H9 (cell line): Measurements from ENCODE around the gene SLX4IP. TPM values are rescaled to one million over a fixed set of nuclear protein-coding genes. Genes with fewer than 3 reads are reported as not detected.
A peak's percentile ranks its signal among the peaks of the same experiment; 100 is the strongest.

Experiments
- DNase-seq: peaks from one replicate; pipeline ENCODE4 v3.0.0-alpha.2; 2017
- H2AFZ ChIP-seq: one replicate; pipeline ENCODE4 v1.6.1; 2013; ENCODE audit warnings: mild to moderate bottlenecking, low read length, control low read depth, moderate library complexity
- H2AK5ac ChIP-seq: 2 replicates; pipeline ENCODE4 v1.6.1; 2013; ENCODE audit warnings: low read length, control low read depth, mixed read lengths; ENCODE audit not compliant: insufficient read length
- H2BK120ac ChIP-seq: one replicate; pipeline ENCODE4 v1.6.1; 2013; ENCODE audit warnings: low read depth, mild to moderate bottlenecking, low read length, control low read depth, inconsistent platforms; ENCODE audit not compliant: poor library complexity, severe bottlenecking
- H2BK12ac ChIP-seq: 2 replicates; pipeline ENCODE4 v1.6.1; 2013; ENCODE audit warnings: low read length, control low read depth, mixed read lengths, low read depth; ENCODE audit not compliant: insufficient read length
- H2BK15ac ChIP-seq: 2 replicates; pipeline ENCODE4 v1.6.1; 2013; ENCODE audit warnings: low read depth, low read length, control low read depth
- H2BK20ac ChIP-seq: one replicate; pipeline ENCODE4 v1.6.1; 2013; ENCODE audit warnings: low read depth, mild to moderate bottlenecking, low read length, control low read depth, inconsistent platforms; ENCODE audit not compliant: poor library complexity, severe bottlenecking
- H2BK5ac ChIP-seq: 2 replicates; pipeline ENCODE4 v1.6.1; 2013; ENCODE audit warnings: low read length, control low read depth, mixed read lengths; ENCODE audit not compliant: insufficient read length
- H3K14ac ChIP-seq: 2 replicates; pipeline ENCODE4 v1.6.1; 2013; ENCODE audit warnings: low read length, control low read depth; ENCODE audit not compliant: insufficient read depth
- H3K18ac ChIP-seq: 2 replicates; pipeline ENCODE4 v1.6.1; 2013; ENCODE audit warnings: low read depth, mild to moderate bottlenecking, mixed read lengths, low read length, control low read depth; ENCODE audit not compliant: insufficient read length
- H3K23ac ChIP-seq: 2 replicates; pipeline ENCODE4 v1.6.1; 2013; ENCODE audit warnings: low read length, control low read depth, mixed read lengths, low read depth; ENCODE audit not compliant: insufficient read length
- H3K23me2 ChIP-seq: 2 replicates; pipeline ENCODE4 v1.6.1; 2013; ENCODE audit warnings: low read depth, mild to moderate bottlenecking, mixed read lengths, low read length, control low read depth; ENCODE audit not compliant: insufficient read length, poor library complexity, severe bottlenecking
- H3K27ac ChIP-seq: 2 replicates; pipeline ENCODE4 v1.5.1; 2013; ENCODE audit warnings: low read length, control low read depth, mixed read lengths, low read depth; ENCODE audit not compliant: insufficient read length
- H3K27me3 ChIP-seq: 2 replicates; pipeline ENCODE4 v1.6.1; 2013; ENCODE audit warnings: low read length, control low read depth, inconsistent platforms; ENCODE audit not compliant: insufficient read depth
- H3K4ac ChIP-seq: 2 replicates; pipeline ENCODE4 v1.6.1; 2013; ENCODE audit warnings: low read depth, mild to moderate bottlenecking, control low read depth, inconsistent platforms, low read length, moderate library complexity
- H3K4me1 ChIP-seq: 2 replicates; pipeline ENCODE4 v1.6.1; 2013; ENCODE audit warnings: low read length, control low read depth, inconsistent platforms; ENCODE audit not compliant: insufficient read depth
- H3K4me2 ChIP-seq: 2 replicates; pipeline ENCODE4 v1.6.1; 2013; ENCODE audit warnings: low read length, control low read depth, mixed read lengths; ENCODE audit not compliant: insufficient read length, insufficient read depth
- H3K56ac ChIP-seq: 2 replicates; pipeline ENCODE4 v1.6.1; 2013; ENCODE audit warnings: low read depth, mild to moderate bottlenecking, mixed read lengths, low read length, control low read depth; ENCODE audit not compliant: insufficient read length
- H3K79me1 ChIP-seq: 2 replicates; pipeline ENCODE4 v1.6.1; 2013; ENCODE audit warnings: low read depth, mild to moderate bottlenecking, moderate library complexity, low read length, control low read depth, inconsistent platforms; ENCODE audit not compliant: insufficient read depth, poor library complexity, severe bottlenecking
- H3K79me2 ChIP-seq: 2 replicates; pipeline ENCODE4 v1.6.1; 2013; ENCODE audit warnings: low read length, control low read depth, inconsistent platforms; ENCODE audit not compliant: insufficient read depth
- H3K9ac ChIP-seq: 2 replicates; pipeline ENCODE4 v1.6.1; 2013; ENCODE audit warnings: low read length, control low read depth, mixed read lengths; ENCODE audit not compliant: insufficient read length; ENCODE audit errors: extremely low read depth
- H3K9me3 ChIP-seq: one replicate; pipeline ENCODE4 v1.6.1; 2013; ENCODE audit warnings: low read depth, low read length, inconsistent platforms; ENCODE audit not compliant: control insufficient read depth
- H3T11ph ChIP-seq: one replicate; pipeline ENCODE4 v1.6.1; 2013; ENCODE audit warnings: mild to moderate bottlenecking, low read length, control low read depth, inconsistent platforms
- H4K20me1 ChIP-seq: one replicate; pipeline ENCODE4 v1.6.1; 2013; ENCODE audit not compliant: control insufficient read depth, insufficient read length, insufficient read depth
- H4K5ac ChIP-seq: 2 replicates; pipeline ENCODE4 v1.6.1; 2013; ENCODE audit warnings: low read depth, mild to moderate bottlenecking, mixed read lengths, low read length, control low read depth; ENCODE audit not compliant: insufficient read length
- H4K8ac ChIP-seq: replicated peaks from 2 replicates; pipeline ENCODE4 v1.6.1; 2013; ENCODE audit warnings: low read length, control low read depth, mixed read lengths, low read depth; ENCODE audit not compliant: insufficient read length
- H4K91ac ChIP-seq: 2 replicates; pipeline ENCODE4 v1.6.1; 2013; ENCODE audit warnings: low read depth, mild to moderate bottlenecking, moderate library complexity, mixed read lengths, low read length, control low read depth; ENCODE audit not compliant: insufficient read length
- H3K27ac Mint-ChIP-seq, 3 experiments: 2 replicates in 2 of 3; 3 replicates in 1 of 3; pipeline ENCODE4 v1.8.0; 2020 to 2021; ENCODE audit warnings: mixed read lengths in 3 of 3, mild to moderate bottlenecking in 1 of 3, moderate library complexity in 1 of 3
- H3K27me3 Mint-ChIP-seq: 2 replicates; pipeline ENCODE4 v1.8.0; 2021; ENCODE audit warnings: low read depth, mild to moderate bottlenecking, moderate library complexity, mixed read lengths
- H3K36me3 Mint-ChIP-seq, 3 experiments: 2 replicates in 2 of 3; 3 replicates in 1 of 3; pipeline ENCODE4 v1.8.0; 2020 to 2021; ENCODE audit warnings: low read depth in 3 of 3, mixed read lengths in 3 of 3; ENCODE audit not compliant: insufficient read depth in 1 of 3
- H3K4me1 Mint-ChIP-seq, 2 experiments: 2 replicates each; pipeline ENCODE4 v1.8.0; 2020; ENCODE audit warnings: mixed read lengths in 2 of 2
- H3K4me3 Mint-ChIP-seq, 2 experiments: 2 replicates in 1 of 2; 3 replicates in 1 of 2; pipeline ENCODE4 v1.8.0; 2020 to 2021; ENCODE audit warnings: mild to moderate bottlenecking in 2 of 2, mixed read lengths in 2 of 2, moderate library complexity in 1 of 2
- H3K9me3 Mint-ChIP-seq, 2 experiments: 2 replicates in 1 of 2; 3 replicates in 1 of 2; pipeline ENCODE4 v1.8.0; 2020; ENCODE audit warnings: mild to moderate bottlenecking in 2 of 2, mixed read lengths in 2 of 2, moderate library complexity in 1 of 2
- CTCF ChIP-seq: fragments of 200-600 bp; sonication (generic); conservative IDR thresholded peaks from 3 replicates; pipeline ENCODE4 v1.8.0; 2021; ENCODE audit warnings: antibody characterized with exemption, mild to moderate bottlenecking
- WGBS: extraction: QIAGEN DNeasy Blood & Tissue Kit; methylation state at CpG from one replicate; pipeline ENCODE4 v1.1.7; 2013; ENCODE audit warnings: missing lambda C conversion rate, low lambda C conversion rate, mixed read lengths; ENCODE audit not compliant: insufficient read length; ENCODE audit errors: extremely low coverage; 5-methylcytosine and 5-hydroxymethylcytosine counted together
- total RNA-seq: library from RNA; stranded (reverse); gene quantifications from 2 replicates; pipeline ENCODE4 v1.2.1, GENCODE V29; 2021

Gene SLX4IP
- total RNA-seq, 1 experiment from 2014 or later = 7.9 TPM

GRCh38 chr20:10466325-10466724, 31.2 kb downstream of the SLX4IP start:
- Histone ChIP-seq H3K4me2 (no peak overlapping the region), H4K91ac (no peak overlapping the region), H2BK12ac (no peak overlapping the region), H3K27ac (peak overlapping the region; percentile 47), H2BK15ac (no peak overlapping the region), H4K8ac (no peak overlapping the region), H3K27me3 (no peaks in the 10 kb centered on the region), H3K9ac (no peak overlapping the region), H3K18ac (no peak overlapping the region), H3K4ac (no peak overlapping the region), H3K56ac (no peak overlapping the region), H3K79me2 (peaks cover 1% of the 10 kb centered on the region; the same call in 1 of the 2 replicates), H4K20me1 (no peaks in the 10 kb centered on the region), H2BK5ac (no peak overlapping the region), H2BK20ac (no peak overlapping the region), H2AFZ (no peak overlapping the region), H2BK120ac (no peak overlapping the region), H3K23me2 (no peaks in the 10 kb centered on the region), H2AK5ac (no peak overlapping the region), H3K4me1 (peaks cover 4% of the 10 kb centered on the region; the same call in 1 of the 2 replicates), H3K79me1 (no peaks in the 10 kb centered on the region), H3K14ac (no peak overlapping the region), H3K9me3 (no peaks in the 10 kb centered on the region), H3T11ph (no peak overlapping the region), H4K5ac (no peak overlapping the region), H3K23ac (no peak overlapping the region)
- WGBS = no CpG with 5 or more reads among the region's 4 CpGs
- peak overlapping the region; percentile 32 to 56 for H3K4me3 Mint-ChIP-seq
- peaks cover 13 to 21% (median 18%) of the 10 kb centered on the region in 3 experiments for H3K36me3 Mint-ChIP-seq
- H3K4me1 Mint-ChIP-seq = peaks cover 62 to 65% of the 10 kb centered on the region in 2 experiments
- TF ChIP-seq CTCF = 0 out of 3 replicates have a peak, but pooled peaks have one; percentile 18
- DNase-seq = peak; percentile 69
- peak overlapping the region; percentile 93 to 99 (median 99) for H3K27ac Mint-ChIP-seq
- peaks cover 15% of the 10 kb centered on the region in 2 experiments for H3K9me3 Mint-ChIP-seq
- no peaks in the 10 kb centered on the region for H3K27me3 Mint-ChIP-seq
